ENCODE data around the gene SMAD7. TPM values are rescaled to one million over a fixed set of nuclear protein-coding genes. Genes with fewer than 3 reads are reported as not detected.

SMAD7 gene
- total and polyA plus RNA-seq, 2 donors: 25.6 to 31.5 TPM

- no peak for DNase-seq (ENCODE audit: extremely low spot score)
- peaks cover 18% of the 10 kb centered on the region for H3K4me1 ChIP-seq (ENCODE audit: insufficient read depth)
- no peak overlapping the region for H3K4me3 ChIP-seq (ENCODE audit: low read depth, low read length)
- 33% methylated on average over 11 of the region's 11 CpGs for WGBS
- no peak overlapping the region for H3K27ac ChIP-seq (ENCODE audit: low read depth)
- H3K36me3 ChIP-seq (ENCODE audit: insufficient read depth): no peaks in the 10 kb centered on the region
Measured at GRCh38 chr18:48931680-48932461, 18.9 kb downstream of the SMAD7 start.

GRCh38 chr18:48930926-48931325 is 19.8 kb downstream of the SMAD7 start:
- peak overlapping the region; percentile 64 for H3K27ac ChIP-seq (ENCODE audit: low read depth)
- H3K4me3 ChIP-seq (ENCODE audit: low read depth, low read length): no peak overlapping the region

GRCh38 chr18:48929941-48930713 is 20.6 kb downstream of the SMAD7 start:
- Histone ChIP-seq H3K27ac (ENCODE audit: low read depth) (peak overlapping the region; percentile 64), H3K4me1 (ENCODE audit: insufficient read depth) (peaks cover 13% of the 10 kb centered on the region), H3K36me3 (ENCODE audit: insufficient read depth) (no peaks in the 10 kb centered on the region), H3K4me3 (ENCODE audit: low read depth, low read length) (peak overlapping the region; percentile 7)
- no peak for DNase-seq (ENCODE audit: extremely low spot score)
- 28% methylated on average over 20 of the region's 20 CpGs for WGBS

More at GRCh38 chr18:48930926-48931325, 19.8 kb downstream of the SMAD7 start:
- peaks cover 18% of the 10 kb centered on the region for H3K4me1 ChIP-seq (ENCODE audit: insufficient read depth)
- WGBS: 54% methylated on average over 3 of the region's 3 CpGs
- DNase-seq (ENCODE audit: extremely low spot score): no peak
- H3K36me3 ChIP-seq (ENCODE audit: insufficient read depth): no peaks in the 10 kb centered on the region

- Histone ChIP-seq H3K4me3 (ENCODE audit: low read depth, low read length) (no peak overlapping the region), H3K36me3 (ENCODE audit: insufficient read depth) (no peaks in the 10 kb centered on the region), H3K27ac (ENCODE audit: low read depth) (no peak overlapping the region), H3K4me1 (ENCODE audit: insufficient read depth) (peaks cover 11% of the 10 kb centered on the region)
- WGBS: 25% methylated on average over 2 of the region's 2 CpGs
- DNase-seq (ENCODE audit: extremely low spot score): no peak
Measured at GRCh38 chr18:48929212-48929612, 21.6 kb downstream of the SMAD7 start.

- no peak overlapping the region for H3K4me3 ChIP-seq (ENCODE audit: low read depth, low read length)
- no peak for DNase-seq (ENCODE audit: extremely low spot score)
- no peaks in the 10 kb centered on the region for H3K36me3 ChIP-seq (ENCODE audit: insufficient read depth)
- peaks cover 9% of the 10 kb centered on the region for H3K4me1 ChIP-seq (ENCODE audit: insufficient read depth)
- 16% methylated on average over 9 of the region's 9 CpGs for WGBS
- peak overlapping the region; percentile 27 for H3K27ac ChIP-seq (ENCODE audit: low read depth)
Measured at GRCh38 chr18:48928787-48929186, 22.0 kb downstream of the SMAD7 start.

- no peak for DNase-seq (ENCODE audit: extremely low spot score)
- H3K27ac ChIP-seq (ENCODE audit: low read depth): no peak overlapping the region
- peaks cover 5% of the 10 kb centered on the region for H3K4me1 ChIP-seq (ENCODE audit: insufficient read depth)
- H3K4me3 ChIP-seq (ENCODE audit: low read depth, low read length): no peak overlapping the region
- 60% methylated on average over 11 of the region's 11 CpGs for WGBS
- no peaks in the 10 kb centered on the region for H3K36me3 ChIP-seq (ENCODE audit: insufficient read depth)
Measured at GRCh38 chr18:48927286-48928080, 23.3 kb downstream of the SMAD7 start.

- DNase-seq (ENCODE audit: extremely low spot score): no peak
- Histone ChIP-seq H3K36me3 (ENCODE audit: insufficient read depth) (no peaks in the 10 kb centered on the region), H3K4me3 (ENCODE audit: low read depth, low read length) (no peak overlapping the region), H3K27ac (ENCODE audit: low read depth) (no peak overlapping the region), H3K4me1 (ENCODE audit: insufficient read depth) (peaks cover 7% of the 10 kb centered on the region)
- 74% methylated on average over 14 of the region's 14 CpGs for WGBS
Measured at GRCh38 chr18:48926420-48926857, 24.3 kb downstream of the SMAD7 start.

GRCh38 chr18:48925491-48925780 is 25.3 kb downstream of the SMAD7 start:
- Histone ChIP-seq H3K36me3 (ENCODE audit: insufficient read depth) (no peaks in the 10 kb centered on the region), H3K4me1 (ENCODE audit: insufficient read depth) (peaks cover 6% of the 10 kb centered on the region), H3K27ac (ENCODE audit: low read depth) (no peak overlapping the region), H3K4me3 (ENCODE audit: low read depth, low read length) (no peak overlapping the region)
- 85% methylated on average over 3 of the region's 3 CpGs for WGBS
- DNase-seq (ENCODE audit: extremely low spot score): no peak

GRCh38 chr18:48924630-48925490 is 25.9 kb downstream of the SMAD7 start:
- 27% methylated on average over 17 of the region's 17 CpGs for WGBS
- no peak overlapping the region for H3K4me3 ChIP-seq (ENCODE audit: low read depth, low read length)
- DNase-seq (ENCODE audit: extremely low spot score): no peak
- peaks cover 2% of the 10 kb centered on the region for H3K36me3 ChIP-seq (ENCODE audit: insufficient read depth)
- H3K4me1 ChIP-seq (ENCODE audit: insufficient read depth): peaks cover 5% of the 10 kb centered on the region
- peak overlapping the region; percentile 27 for H3K27ac ChIP-seq (ENCODE audit: low read depth)

GRCh38 chr18:48923746-48924629 is 26.8 kb downstream of the SMAD7 start:
- H3K27ac ChIP-seq (ENCODE audit: low read depth): peak overlapping the region; percentile 27
- 34% methylated on average over 15 of the region's 15 CpGs for WGBS
- H3K4me3 ChIP-seq (ENCODE audit: low read depth, low read length): no peak overlapping the region
- peaks cover 5% of the 10 kb centered on the region for H3K4me1 ChIP-seq (ENCODE audit: insufficient read depth)
- no peak for DNase-seq (ENCODE audit: extremely low spot score)
- peaks cover 2% of the 10 kb centered on the region for H3K36me3 ChIP-seq (ENCODE audit: insufficient read depth)

GRCh38 chr18:48922801-48923730 is 27.7 kb downstream of the SMAD7 start:
- H3K36me3 ChIP-seq (ENCODE audit: insufficient read depth): peaks cover 2% of the 10 kb centered on the region
- peak overlapping the region; percentile 18 for H3K27ac ChIP-seq (ENCODE audit: low read depth)
- 14% methylated on average over 21 of the region's 21 CpGs for WGBS
- peaks cover 5% of the 10 kb centered on the region for H3K4me1 ChIP-seq (ENCODE audit: insufficient read depth)
- DNase-seq (ENCODE audit: extremely low spot score): no peak
- peak overlapping the region; percentile 11 for H3K4me3 ChIP-seq (ENCODE audit: low read depth, low read length)

Data from urinary bladder (tissue), 4 donors.